ENCODE results near the gene FXYD6. TPM values are rescaled to one million over a fixed set of nuclear protein-coding genes. Genes with fewer than 3 reads are reported as not detected.

Gene FXYD6
- total and polyA plus RNA-seq, 9 of the 15 experiments (the other 6 are each of a cell fraction or from before 2014, with no cell fraction given), result 0.07 to 0.35 TPM; not detected in 7

- no peak for TF ChIP-seq DMBX1 (CRISPR knock-in tag; IDR thresholded peaks at IDR 0.05; ENCODE audit: borderline replicate concordance)
These were observed 35.2 kb upstream of the FXYD6 start (continued) for GRCh38 chr11:117911694-117912093.

GRCh38 chr11:117910941-117911655 lies 34.6 kb upstream of the FXYD6 start:
- DNase-seq (ENCODE audit: extremely low read depth in 1 of 4, low spot score in 3 of 4), result no peak
- CTCF ChIA-PET (ENCODE audit: low intra/inter-chr PET ratio), result no interaction called here
- FAIRE-seq, result no peak
- TF ChIP-seq FOXK2 (conservative IDR thresholded peaks at IDR 0.05 in 1 of 2, IDR thresholded peaks at IDR 0.05 in 1 of 2; ENCODE audit: low read depth in 2 of 2), result no peak
- TF ChIP-seq NRF1 (conservative IDR thresholded peaks at IDR 0.05 in 1 of 2, IDR thresholded peaks at IDR 0.05 in 1 of 2), result no peak
- no peak for TF ChIP-seq ASH1L (IDR thresholded peaks at IDR 0.05; ENCODE audit: borderline replicate concordance, low read depth, partially characterized antibody)
- no peak for TF ChIP-seq CCAR2 (IDR thresholded peaks at IDR 0.05; ENCODE audit: low read depth, low read length)
- no peak for TF ChIP-seq ELF1 (tag; IDR thresholded peaks at IDR 0.05)
- no peak for TF ChIP-seq MTA3 (IDR thresholded peaks at IDR 0.05; ENCODE audit: borderline replicate concordance)
- TF ChIP-seq GATAD2B (IDR thresholded peaks at IDR 0.05; ENCODE audit: borderline replicate concordance), result no peak
- no peak for TF ChIP-seq ZNF609 (CRISPR knock-in tag; IDR thresholded peaks at IDR 0.05; ENCODE audit: borderline replicate concordance)
- TF ChIP-seq POLR2B (IDR thresholded peaks at IDR 0.05; ENCODE audit: low read depth, partially characterized antibody), result no peak

More at GRCh38 chr11:117910941-117911655, 34.6 kb upstream of the FXYD6 start:
- no TSS peak for BruUV-seq (replicated peaks)
- Histone ChIP-seq H2AFZ (ENCODE audit: low read depth, low read length) (no peak overlapping the region), H4K20me1 (replicated peaks; ENCODE audit: control insufficient read depth, insufficient read depth, low read length) (0 out of 2 replicates have a peak, but pooled peaks cover 6% of the 10 kb centered on the region), H3K9ac (ENCODE audit: insufficient read depth in 1 of 2, low read depth in 2 of 2, low read length in 2 of 2) (no peak overlapping the region), H3K4me1 (replicated peaks in 1 of 2; ENCODE audit: control insufficient read depth in 2 of 2, insufficient read depth in 2 of 2, low read length in 2 of 2) (peaks cover 36 to 41% of the 10 kb centered on the region in 2 experiments; a peak in 4 of 5 replicates), H3K9me3 (replicated peaks; ENCODE audit: control insufficient read depth, insufficient read depth, low read depth, low read length) (no peaks in the 10 kb centered on the region), H3K36me3 (ENCODE audit: control insufficient read depth, insufficient read depth, low read length) (no peaks in the 10 kb centered on the region), H3K9me1 (ENCODE audit: control insufficient read depth, insufficient read depth, low read length) (no peaks in the 10 kb centered on the region), H3K27me3 (ENCODE audit: control insufficient read depth in 2 of 2, insufficient read depth in 2 of 2, low read length in 2 of 2) (peaks cover 7 to 24% of the 10 kb centered on the region in 2 experiments; a peak in 4 of 5 replicates), H3K27ac (ENCODE audit: extremely low read depth, low read depth, low read length) (no peak overlapping the region), H3K4me2 (ENCODE audit: insufficient read depth, low read length) (peak overlapping the region; percentile 91; the same call in 1 of the 2 replicates), H3K79me2 (ENCODE audit: control insufficient read depth, insufficient read depth, low read length) (peaks cover 8% of the 10 kb centered on the region; the same call in 2 of the 3 replicates), H3K4me3 (no peak overlapping the region)
- intact Hi-C loops (cut with micrococcal nuclease), result loop anchor here (5.0 kb wide), 1 partner anchor 36 kb away; no protein-coding TSS in a partner anchor
- POLR2A ChIA-PET, result interaction anchor here (0.7 kb wide), 2 partner anchors 8 to 94 kb away, joined by 3 to 4 read pairs; no protein-coding TSS in a partner anchor
- ATAC-seq, result no peak
- in situ Hi-C loops (cut with MboI), result no loop called here
- WGBS (ENCODE audit: insufficient coverage, low coverage, missing lambda C conversion rate), result 51% methylated on average over 12 of the region's 12 CpGs

Measured in K562 (cell line).